Stimulated activated CD4-positive, alpha-beta T cell treated with anti-CD3 and anti-CD28 coated beads, Interleukin-1b, Interleukin-23, amount 100 ng/mL, for 24 hours (primary cell): ENCODE data around the gene CDH12.
"Not testable (repeated sequence)": the region's sequence is repeated elsewhere in the genome, so short reads cannot be mapped to it uniquely, and the experiment has no call there.

Source experiments
- DNase-seq, 4 experiments: peaks; one replicate each; pipeline ENCODE4 v3.0.0-alpha.2; 2020; ENCODE audit warnings: low read depth in 4 of 4, low spot score in 1 of 4

CDH12 gene

DNA sequence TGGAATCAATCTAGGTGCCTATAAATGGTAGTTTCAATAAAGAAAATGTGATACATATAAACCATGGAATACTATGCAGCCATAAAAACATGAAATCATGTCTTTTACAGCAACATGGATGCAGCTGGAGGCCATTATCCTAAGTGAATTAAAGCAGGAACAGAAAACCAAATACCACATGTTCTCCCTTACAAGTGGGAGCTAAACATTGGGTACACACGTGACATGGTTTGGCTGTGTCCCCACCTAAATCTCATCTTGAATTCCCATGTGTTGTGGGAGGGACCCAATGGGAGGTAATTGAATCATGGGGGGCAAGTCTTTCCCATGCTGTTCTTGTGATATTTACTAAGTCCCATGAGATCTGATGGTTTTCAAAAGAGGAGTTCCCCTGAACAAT lies 78.9 kb downstream of the CDH12 start:
- not testable (repeated sequence) for DNase-seq

GRCh38 chr5:22764736-22765135 lies 88.4 kb downstream of the CDH12 start:
- DNase-seq = no peak

- DNase-seq = no peak
These were observed 95.4 kb downstream of the CDH12 start for GRCh38 chr5:22757776-22758175.

GRCh38 chr5:22754155-22754554 lies 99.0 kb downstream of the CDH12 start:
- DNase-seq = no peak

GRCh38 chr5:22751536-22751935 lies 101.6 kb downstream of the CDH12 start:
- DNase-seq = no peak

- DNase-seq = no peak
These were observed 116.6 kb downstream of the CDH12 start for GRCh38 chr5:22736443-22737003.

- no peak for DNase-seq
These were observed 118.2 kb downstream of the CDH12 start for GRCh38 chr5:22734907-22735306.

DNA sequence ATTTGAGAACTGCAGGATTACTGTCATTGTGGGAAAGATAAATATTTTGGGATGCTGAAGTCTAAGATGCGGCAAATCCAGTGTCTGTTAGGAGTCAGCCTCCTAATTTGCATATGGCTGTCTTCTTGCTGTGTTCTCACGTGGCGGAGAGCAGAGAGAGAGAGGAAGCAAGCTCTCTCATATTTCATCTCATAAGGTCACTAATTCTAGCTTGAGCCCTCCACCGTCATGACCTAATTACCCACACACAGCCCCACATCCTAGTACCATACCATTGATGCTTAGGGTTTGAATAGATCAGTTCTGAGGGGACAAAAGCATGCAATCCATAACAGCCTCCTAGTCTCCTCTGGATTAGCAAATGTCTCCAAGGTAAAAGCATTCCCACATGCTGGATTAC lies 124.5 kb downstream of the CDH12 start:
- DNase-seq = no peak

- no peak for DNase-seq
These were observed 130.7 kb downstream of the CDH12 start for GRCh38 chr5:22722491-22722890.

DNA sequence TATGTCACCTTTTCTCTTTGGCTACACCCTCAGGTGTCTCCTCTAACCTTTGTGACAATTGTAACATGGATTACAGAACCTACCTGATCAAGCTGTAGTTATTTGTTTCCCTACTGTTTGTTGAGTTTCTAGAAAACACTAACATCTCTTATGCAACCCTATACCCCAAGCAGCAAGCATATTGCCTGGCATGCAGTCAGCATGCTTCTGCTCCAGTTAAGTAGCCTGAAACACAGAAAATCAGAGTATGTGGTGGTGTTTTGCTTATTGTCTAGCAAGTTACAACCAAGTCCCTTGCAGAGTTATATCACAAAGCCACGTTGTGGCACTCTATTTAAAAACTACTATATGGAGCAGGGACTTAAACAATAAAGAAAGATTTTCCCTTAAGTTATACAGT lies 131.1 kb downstream of the CDH12 start:
- no peak for DNase-seq

- no peak for DNase-seq
These were observed 133.3 kb downstream of the CDH12 start for GRCh38 chr5:22719842-22720241.

GRCh38 chr5:22710660-22711059 lies 142.5 kb downstream of the CDH12 start:
- no peak for DNase-seq

- no peak for DNase-seq
These were observed 143.4 kb downstream of the CDH12 start for GRCh38 chr5:22709743-22710142.

DNA sequence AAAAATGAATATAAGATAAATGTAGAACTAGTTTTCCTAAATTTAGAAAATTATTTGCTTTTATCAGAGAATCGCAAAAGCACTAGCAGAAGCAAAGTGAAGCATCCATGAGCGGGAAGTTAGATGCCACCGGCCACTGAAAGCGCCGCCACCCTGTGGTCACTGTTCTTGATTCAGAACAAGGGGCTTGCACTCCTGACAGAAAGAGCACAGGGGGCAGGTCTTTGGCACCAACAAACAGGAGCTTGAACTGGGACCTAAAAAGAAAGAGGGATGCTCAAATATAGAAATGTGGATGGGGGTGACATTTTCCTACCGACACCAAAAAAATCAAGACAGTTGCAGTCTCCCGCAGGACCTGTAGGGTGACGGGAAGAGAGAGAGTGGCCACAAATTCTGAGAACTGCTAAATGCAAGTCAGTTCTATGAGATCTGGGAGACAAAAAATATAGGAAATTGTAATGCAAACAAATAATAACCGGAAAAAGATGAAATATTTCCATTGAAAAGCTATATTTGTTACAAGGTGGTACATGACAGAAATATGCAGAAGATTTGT lies 144.3 kb downstream of the CDH12 start:
- no peak for DNase-seq

DNA sequence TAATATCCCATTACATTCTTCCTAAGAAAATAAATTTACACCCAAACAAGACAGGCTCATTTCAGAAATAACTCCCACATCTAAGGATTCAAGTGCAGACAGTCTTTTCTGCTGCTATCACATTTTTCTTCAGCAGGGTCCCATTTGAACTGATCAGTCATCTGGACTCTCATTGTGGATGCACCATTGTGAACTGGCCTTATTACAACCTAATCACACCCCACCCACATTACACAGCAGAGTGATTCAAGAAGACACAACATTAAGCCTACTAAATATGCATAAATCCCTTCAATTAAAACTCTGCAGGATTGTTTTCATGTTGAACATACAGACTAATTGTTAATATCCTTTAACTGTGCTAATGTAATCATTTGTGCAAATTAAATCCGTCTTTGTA lies 146.2 kb downstream of the CDH12 start:
- DNase-seq = no peak

DNA sequence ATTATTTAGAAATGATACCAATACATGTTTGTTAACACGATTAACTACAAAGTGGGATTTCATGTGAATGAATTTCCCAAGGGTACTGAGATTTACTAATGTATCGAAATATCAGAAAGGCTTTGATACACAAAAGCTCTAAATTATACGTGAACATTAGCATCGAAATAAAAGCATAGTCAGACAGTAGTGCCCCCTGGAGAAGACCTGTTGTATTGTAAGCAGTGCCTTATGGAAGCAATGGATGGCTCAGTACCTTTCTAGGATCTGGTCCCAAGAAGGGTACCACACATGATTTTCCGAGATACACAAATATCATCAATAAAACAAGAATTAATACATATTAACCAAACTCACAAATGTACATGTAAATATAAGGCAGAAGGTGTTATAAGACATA lies 153.8 kb downstream of the CDH12 start:
- no peak for DNase-seq

GRCh38 chr5:22693121-22693520 lies 160.0 kb downstream of the CDH12 start:
- no peak for DNase-seq

DNA sequence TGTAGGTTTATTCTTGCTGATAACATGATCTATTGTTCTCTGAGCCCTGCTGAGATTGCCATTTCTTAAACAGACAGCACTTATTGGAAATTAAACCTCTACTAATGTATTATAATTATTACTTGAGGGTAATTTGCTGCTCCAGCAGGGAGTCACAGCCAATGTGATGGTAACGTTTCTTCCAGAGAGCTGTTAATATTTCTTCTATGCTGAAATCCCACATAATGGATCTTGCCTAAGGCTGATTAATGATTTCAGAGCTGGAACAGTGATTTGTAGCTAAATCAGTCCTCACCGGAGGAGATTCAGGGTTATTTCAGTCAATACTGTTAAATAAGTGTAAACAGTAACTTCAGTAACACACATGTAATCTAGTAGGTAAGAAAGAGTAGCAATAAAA lies 170.1 kb downstream of the CDH12 start:
- DNase-seq = no peak

GRCh38 chr5:22678886-22679285 lies 174.3 kb downstream of the CDH12 start:
- DNase-seq = no peak

GRCh38 chr5:22673131-22673530 lies 180.0 kb downstream of the CDH12 start:
- DNase-seq = no peak

DNA sequence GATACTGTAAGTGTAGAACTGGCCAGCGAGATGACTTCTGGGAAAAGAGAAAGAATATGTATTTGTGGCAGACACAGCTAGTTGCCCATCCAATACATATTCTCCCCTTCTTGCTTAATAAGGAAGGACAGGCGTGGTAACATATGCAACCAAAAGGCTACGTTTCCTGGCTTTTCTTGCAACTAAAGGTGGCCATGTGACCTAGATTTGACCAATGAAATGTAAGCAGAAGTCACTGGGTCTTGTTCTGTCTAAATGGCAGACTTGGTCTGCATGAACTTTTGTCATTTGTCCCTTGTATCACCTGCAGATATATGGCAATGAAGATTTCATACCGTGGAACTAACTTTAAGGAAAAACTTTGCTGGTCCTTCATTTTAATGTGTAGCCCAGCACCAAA lies 183.8 kb downstream of the CDH12 start:
- no peak for DNase-seq

DNA sequence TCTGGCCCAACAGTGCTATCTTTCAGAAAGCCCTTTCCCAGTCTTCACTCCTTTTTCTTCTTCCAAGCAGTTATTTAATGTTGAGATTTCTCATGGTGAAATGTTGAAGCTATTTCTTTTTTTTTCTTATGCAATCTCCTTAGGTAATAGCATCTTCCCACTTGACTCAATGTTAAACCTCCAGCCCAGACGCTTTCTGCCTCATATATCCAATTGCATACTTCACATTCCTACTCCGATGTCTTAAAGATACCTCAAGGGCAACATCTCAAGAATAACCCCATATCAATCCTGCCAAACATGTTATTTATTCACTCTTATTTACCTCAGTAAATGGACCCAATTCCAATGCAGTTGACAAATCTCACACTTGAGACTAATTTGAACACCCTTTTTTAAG lies 187.3 kb downstream of the CDH12 start:
- DNase-seq = no peak

- DNase-seq = no peak
These were observed 190.0 kb downstream of the CDH12 start for GRCh38 chr5:22663134-22663533.

- no peak for DNase-seq
These were observed 190.8 kb downstream of the CDH12 start for GRCh38 chr5:22662391-22662790.
